ENCODE data around the gene GRIK5.

GRIK5 gene

GRCh38 chr19:42075616-42076379 is 5.8 kb upstream of the GRIK5 start, which contains the start of gene ZNF574:
ZNF574 (plus strand) TSS chr19:42076166; CDS start chr19:42078607, 2,441 bp downstream.
- peak; percentile 98 for DNase-seq

DNA sequence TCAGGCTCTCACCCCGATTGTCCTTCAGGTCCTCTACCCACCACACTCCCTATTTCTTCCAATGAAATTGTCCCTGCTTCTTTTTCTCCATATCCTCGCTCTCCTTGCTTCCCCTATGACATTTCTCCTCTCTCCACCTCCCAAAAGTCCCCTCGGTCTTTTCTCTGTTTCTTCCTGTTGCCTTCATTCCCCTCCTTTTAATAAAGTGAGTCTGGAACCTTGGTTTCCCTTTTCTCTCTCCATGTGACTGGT is 5.3 kb upstream of the GRIK5 start:
- no peak for DNase-seq

DNA sequence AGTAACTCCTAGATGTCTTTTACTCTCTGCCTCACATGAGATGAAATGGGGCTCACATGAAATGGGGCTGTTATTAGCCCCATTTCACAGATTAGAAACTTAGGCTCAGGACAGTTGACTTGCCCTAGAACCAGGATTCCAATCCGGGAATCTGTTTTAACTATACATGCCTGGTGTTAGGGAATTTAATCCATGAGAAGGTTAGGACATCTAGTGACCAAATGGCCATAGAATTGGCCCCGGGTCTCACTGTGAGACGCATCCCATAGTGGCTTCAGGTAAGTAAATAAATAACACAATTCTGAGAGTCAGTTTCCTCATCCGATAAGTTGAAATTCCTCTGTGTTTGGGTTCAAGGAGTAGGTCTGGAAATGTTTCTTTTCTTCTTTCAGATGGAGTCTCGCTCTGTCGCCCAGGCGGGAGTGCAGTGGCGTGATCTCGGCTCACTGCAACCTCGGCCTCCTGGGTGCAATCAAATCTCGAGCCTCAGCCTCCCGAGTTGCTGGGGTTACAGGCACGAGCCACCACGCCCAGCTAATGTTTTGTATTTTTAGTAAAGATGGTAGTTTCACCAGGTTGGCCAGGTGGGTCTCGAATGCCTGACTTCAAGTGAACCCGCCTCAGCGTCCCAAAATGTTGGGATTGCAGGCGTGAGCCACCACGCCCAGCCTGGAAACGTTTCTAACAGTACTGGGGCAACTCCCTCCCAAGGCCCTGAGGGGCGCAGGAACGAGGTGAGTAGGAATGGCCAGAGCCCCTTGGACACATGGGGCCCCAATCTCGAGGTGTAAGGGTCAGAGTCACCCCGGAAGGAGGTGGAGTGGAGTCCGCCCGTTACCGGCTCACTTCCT is 4.7 kb upstream of the GRIK5 start:
- DNase-seq: no peak

- DNase-seq: no peak
Measured at GRCh38 chr19:42071247-42071646, 1.2 kb upstream of the GRIK5 start.

DNA sequence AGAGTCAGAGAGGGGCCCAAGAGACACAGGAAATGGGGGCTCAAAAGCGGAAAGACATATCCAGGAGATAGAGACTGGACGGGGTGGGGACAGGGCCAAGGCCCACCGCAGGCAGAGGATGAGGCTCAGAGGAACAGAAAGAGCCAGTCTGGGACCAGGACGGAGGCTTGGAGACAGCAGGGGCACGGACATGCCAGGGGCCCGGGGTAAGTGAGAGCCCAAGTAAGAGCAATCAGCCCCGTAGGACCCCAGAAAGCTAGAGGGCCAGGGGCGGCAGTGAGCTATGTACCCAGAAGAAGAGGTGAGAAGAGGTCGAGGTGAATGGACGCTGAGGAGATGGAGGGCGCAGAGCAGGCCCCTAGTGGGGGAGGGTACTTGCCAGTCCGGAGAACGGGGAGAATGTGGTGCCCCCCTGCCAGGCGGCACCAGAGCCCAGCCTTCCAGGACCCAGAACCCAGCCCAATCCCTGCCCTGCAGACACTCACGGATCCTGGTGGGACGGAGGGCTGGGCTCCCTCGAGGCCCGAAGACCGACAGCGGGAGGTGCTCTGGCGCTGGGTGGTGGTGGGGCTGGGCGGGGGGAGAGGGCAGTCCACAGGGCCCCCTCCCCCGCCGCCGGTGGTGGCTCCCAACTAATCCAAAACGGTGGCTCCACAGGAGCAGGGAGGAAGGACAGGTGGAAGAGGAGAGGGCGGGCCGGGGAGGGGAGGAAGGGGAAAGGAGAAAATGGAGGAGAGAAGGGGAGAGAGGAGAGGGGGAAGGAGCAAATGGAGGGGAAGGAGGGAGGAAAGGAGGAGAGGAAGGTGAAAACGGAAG is 1.0 kb downstream of the GRIK5 start:
- DNase-seq: no peak

GRCh38 chr19:42068361-42068755 is 1.6 kb downstream of the GRIK5 start:
- DNase-seq: no peak

DNA sequence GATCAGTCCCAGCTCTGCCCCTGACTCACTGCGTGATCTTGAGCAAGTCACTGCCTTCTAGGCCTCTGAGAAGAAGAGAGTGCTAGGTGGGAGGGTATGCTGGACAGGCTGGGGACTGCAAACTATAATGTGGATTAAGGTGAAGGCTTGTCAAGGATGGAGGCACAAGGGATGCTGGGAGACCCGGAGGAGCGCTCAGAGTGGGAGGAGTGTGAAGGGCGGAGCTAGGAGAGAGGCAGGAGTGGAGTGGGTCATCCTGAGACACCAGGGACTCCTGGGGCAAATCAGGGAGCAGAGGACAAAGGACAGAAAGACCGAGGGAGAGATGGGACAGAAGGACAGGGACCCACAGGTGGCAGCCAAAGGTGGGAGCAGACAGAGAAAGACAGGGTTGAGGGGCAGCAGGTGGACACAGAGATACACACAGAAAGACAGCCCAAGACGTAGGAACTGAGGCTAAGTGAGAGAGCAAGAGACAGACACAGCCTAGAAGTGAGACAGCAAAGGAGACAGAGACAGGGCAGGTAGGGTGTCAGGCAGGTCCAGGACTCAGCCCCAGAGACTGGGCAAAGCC is 2.6 kb downstream of the GRIK5 start:
- no peak for DNase-seq

GRCh38 chr19:42066075-42066754 is 3.8 kb downstream of the GRIK5 start:
- no peak for DNase-seq

DNA sequence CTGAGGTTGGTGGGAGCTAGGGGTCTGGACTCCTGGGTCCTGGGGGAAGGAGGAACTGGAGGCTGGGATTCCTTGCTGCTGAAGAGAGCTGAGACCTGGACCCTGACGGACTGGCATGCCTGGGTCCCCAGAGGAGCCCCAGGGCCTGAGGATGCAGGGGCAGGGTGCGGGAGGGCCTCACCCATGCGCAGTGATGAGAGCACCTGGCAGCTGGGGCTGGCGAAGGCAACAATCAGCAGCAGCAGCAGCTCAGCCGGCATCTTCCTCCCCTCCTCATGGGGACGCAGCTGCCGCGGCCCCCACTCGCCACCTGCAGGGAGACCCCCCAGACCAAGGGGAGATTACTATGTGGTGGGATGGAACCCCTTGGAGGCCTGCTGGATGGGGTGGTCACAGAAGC is 4.5 kb downstream of the GRIK5 start:
- DNase-seq: no peak

- DNase-seq: no peak
Measured at GRCh38 chr19:42065051-42065450, 5.0 kb downstream of the GRIK5 start.

DNA sequence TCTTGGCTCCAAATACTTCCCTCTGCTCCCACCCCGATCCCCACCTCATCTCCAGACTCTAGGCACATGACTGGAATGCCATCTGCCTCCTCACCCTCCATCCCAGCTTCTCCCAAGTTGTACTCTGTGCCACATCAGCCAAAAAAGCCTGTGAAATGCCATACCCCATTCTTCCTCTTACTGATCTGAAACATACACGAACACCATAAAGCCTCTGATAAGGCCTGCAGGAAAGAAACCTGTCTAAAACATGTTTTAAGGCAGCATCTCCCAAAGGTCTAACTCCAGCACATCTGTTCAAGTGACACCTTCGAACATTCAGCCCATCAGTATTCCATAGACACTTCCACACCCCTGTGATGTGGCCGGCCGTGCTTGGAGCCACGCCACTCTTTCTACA is 5.6 kb downstream of the GRIK5 start:
- DNase-seq: no peak

GRCh38 chr19:42062381-42062780 is 7.6 kb downstream of the GRIK5 start:
- DNase-seq: no peak

- DNase-seq: no peak
Measured at GRCh38 chr19:42060117-42060516, 9.9 kb downstream of the GRIK5 start.

DNA sequence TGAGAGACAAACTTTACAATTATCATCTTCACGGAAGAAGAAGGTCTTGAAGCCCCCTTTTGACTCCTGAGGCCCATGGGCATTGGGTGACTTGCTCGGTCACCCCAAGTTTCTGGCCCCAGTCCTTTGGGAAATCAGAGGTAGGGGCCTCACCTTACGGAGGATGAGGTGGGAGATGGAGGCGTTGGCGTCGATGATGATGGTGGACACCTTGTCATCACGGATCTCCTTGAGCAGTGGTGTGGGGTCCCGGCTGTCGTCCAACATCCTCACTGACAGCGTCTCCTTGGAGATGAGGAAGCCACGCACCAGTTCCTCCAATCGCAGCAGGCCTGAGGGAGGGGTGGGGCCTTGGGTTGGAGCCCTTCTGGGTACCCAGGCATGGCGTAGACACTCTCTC is 10.8 kb downstream of the GRIK5 start:
- DNase-seq: no peak

- DNase-seq: no peak
Measured at GRCh38 chr19:42057846-42058245, 12.2 kb downstream of the GRIK5 start.

GRCh38 chr19:42054205-42054604 is 15.8 kb downstream of the GRIK5 start:
- DNase-seq: no peak

DNA sequence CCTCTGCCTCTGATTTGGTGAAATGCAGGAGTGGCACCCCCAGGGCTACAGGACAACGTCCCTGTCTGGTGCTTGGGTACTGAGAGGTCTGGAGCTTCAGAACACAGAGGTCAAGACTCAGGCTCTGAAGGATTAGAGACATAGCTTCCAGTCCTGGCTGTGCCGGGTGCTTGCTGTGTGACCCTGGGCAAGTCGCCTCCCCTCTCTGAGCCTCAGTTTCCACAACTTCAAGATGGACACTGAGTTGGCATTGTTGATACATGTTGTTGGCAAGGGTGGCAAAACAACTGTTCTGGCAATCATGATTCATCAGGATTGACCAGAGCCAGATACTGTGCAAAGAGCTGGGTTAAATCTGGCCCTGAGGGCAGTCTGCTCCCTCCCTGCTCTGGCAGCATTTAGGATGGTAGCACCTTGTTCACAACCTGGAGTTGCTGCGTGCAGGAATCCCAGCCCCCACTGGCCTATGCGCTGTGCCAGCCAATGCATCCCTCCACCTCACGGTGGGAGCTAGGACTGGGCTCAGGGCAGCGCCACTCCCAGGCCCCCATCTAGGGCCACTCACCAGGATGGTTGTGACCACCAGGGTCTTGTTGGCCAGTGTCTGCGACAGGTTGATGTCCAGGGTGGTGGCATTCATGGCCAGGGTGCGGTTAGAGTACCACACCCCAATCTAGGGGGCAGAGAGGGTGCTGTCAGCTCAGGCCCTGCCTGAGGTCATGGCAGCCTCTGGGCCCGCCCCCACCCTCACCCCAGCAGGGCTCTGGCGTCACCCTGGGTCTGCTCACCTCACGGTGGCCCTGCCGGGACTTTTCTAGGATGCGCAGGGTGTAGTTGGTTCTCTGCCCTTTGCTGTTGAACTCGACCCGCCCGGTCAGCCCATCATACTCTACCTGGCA is 16.7 kb downstream of the GRIK5 start:
- no peak for DNase-seq

DNA sequence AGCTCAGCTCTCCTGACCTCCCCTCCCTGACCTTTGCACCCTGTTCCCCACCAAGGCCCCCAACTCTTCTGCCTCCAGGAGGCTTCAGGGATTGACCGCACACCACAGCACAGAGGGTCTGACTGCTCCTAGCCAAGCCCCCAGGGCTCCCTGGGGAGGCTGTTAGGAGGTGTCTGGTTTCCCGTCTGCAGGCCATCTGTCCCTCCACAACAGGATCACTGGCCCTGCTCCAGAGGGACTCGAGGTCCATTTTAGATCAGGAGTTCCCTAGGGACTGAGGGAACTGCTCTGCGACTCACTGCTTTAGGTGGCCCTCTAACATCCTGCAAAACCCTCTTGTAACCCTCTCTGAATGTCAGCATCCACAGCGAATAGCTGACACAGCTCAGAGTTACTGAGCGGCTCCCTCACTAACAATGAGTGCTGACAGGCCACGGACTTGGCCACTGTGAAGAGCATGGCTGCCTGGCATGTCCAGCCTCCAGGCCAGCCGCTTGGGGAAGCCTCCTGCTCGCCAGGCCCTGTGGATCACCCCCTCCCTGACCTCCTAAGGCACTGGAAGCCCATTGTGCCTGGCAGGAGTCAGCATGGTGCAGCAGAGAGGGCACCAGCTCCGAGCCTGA is 17.7 kb downstream of the GRIK5 start:
- DNase-seq: no peak

DNA sequence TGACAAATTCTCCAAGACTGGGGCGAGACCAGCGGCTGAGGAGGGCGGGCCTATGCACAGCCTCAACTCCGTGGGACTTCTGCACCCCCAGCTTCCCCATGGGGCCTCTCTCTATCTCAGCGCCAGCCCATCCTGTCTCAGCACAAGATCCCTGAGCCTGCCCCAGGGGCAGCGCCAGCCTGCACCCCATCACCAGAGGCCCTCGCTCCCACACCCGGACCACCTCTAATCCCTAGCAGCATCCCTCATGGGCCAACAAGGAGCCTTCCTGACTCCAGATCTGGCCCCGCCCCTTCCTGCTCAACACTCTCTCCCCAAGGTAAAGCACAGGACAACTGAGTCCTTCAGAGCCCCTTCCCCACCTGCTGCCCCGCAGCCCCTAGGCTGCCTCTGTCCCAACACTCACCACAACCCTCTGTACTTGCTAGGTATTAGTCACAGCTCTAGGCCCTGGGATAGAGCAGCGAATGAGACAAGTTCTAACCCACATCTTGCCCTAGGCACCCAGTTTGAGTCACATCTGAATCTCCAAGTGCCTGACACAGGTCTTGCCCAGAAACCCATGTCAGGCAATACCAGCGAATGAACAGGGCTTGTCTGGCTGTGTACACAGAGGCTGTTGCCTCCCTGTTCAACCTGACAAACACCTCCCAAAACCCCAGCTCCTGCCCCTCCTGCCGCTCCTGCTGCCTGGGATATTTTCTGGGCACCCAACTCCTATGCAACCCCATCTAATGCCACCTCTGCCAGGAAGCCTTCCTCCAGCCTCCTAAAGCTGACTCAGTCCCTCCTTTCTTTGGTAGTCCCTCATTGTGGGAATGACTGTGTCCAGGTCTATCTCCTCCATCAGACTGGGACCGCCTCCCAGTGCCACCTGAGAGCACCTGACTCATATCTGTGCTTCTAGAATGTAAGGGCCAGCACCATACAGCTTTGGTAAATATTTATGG is 18.6 kb downstream of the GRIK5 start:
- DNase-seq: no peak

DNA sequence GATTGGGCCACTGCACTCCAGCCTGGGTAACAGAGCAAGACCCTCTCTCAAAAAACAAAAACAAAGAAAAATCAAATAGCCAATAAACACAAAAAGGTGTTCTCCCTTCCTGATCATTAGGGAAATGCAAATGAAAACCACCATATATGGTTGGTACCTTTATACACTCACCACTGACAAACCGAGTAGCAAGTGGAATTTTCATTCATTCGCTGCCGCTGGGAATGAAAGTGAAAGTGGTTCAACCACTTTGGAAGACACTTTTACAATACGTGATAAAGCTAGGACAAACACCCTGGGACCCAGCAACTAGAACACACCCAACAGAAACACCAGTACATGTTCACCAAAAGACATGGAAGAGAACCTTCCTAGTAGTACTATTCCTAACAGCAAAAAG is 21.0 kb downstream of the GRIK5 start:
- DNase-seq: no peak

All from activated effector memory CD4-positive, alpha-beta T cell treated with Interleukin-2 at 50 U/mL for 16 hours (primary cell).